HCT116 (cell line): ENCODE measurements around the gene CRHR1.

Experiments
- EZH2 ChIP-seq: fragments of 200-600 bp; sonication (generic); IDR thresholded peaks from 2 replicates; pipeline ENCODE4 v1.6.1; 2017; ENCODE audit warnings: antibody characterized with exemption, mixed run types
- FOSL1 ChIP-seq: IDR thresholded peaks from 2 replicates; pipeline ENCODE4 v1.6.1; 2012; ENCODE audit warnings: low read depth
- POLR2AphosphoS5 ChIP-seq: IDR thresholded peaks from 2 replicates; pipeline ENCODE4 v1.6.1; 2011; ENCODE audit warnings: mild to moderate bottlenecking, low read depth, low read length, moderate library complexity
- SRF ChIP-seq: IDR thresholded peaks from 2 replicates; pipeline ENCODE4 v1.6.1; 2012; ENCODE audit warnings: low read depth
- TF ChIP-seq, protein P1 (sequence below), 3 experiments: fragments of 200-600 bp in 1 of 3; sonication (generic) in 1 of 3; IDR thresholded peaks in 2 of 3; conservative IDR thresholded peaks in 1 of 3; 2 replicates each; pipeline ENCODE4 v1.5.1; 2012 to 2017; ENCODE audit warnings: low read depth in 2 of 3, low read length in 2 of 3, antibody characterized with exemption in 1 of 3, borderline replicate concordance in 1 of 3, control low read depth in 1 of 3, mild to moderate bottlenecking in 1 of 3, mixed read lengths in 1 of 3, mixed run types in 1 of 3, moderate library complexity in 1 of 3; ENCODE audit not compliant: insufficient read depth in 1 of 3

GRCh38 chr17:45820052-45820780 is 36.1 kb downstream of the CRHR1 start:
- TF ChIP-seq EZH2 (no peak), FOSL1 (no peak), SRF (no peak), POLR2AphosphoS5 (no peak)
- TF ChIP-seq, protein P1, sequence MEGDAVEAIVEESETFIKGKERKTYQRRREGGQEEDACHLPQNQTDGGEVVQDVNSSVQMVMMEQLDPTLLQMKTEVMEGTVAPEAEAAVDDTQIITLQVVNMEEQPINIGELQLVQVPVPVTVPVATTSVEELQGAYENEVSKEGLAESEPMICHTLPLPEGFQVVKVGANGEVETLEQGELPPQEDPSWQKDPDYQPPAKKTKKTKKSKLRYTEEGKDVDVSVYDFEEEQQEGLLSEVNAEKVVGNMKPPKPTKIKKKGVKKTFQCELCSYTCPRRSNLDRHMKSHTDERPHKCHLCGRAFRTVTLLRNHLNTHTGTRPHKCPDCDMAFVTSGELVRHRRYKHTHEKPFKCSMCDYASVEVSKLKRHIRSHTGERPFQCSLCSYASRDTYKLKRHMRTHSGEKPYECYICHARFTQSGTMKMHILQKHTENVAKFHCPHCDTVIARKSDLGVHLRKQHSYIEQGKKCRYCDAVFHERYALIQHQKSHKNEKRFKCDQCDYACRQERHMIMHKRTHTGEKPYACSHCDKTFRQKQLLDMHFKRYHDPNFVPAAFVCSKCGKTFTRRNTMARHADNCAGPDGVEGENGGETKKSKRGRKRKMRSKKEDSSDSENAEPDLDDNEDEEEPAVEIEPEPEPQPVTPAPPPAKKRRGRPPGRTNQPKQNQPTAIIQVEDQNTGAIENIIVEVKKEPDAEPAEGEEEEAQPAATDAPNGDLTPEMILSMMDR (IDR thresholded peaks at IDR 0.05 in 2 of 3, conservative IDR thresholded peaks at IDR 0.05 in 1 of 3; ENCODE audit: borderline replicate concordance in 1 of 3, insufficient read depth in 1 of 3, low read depth in 2 of 3, low read length in 2 of 3) = no peak
